Stimulated activated CD4-positive, alpha-beta T cell treated with anti-CD3 and anti-CD28 coated beads, Interleukin-12 subunit alpha, Interleukin-12 subunit beta, amount 100 ng/mL, for 4 hours (primary cell): ENCODE results near the gene TIMM10.
A peak's percentile ranks its signal among the peaks of the same experiment; 100 is the strongest.

ENCODE experiments used
- DNase-seq: peaks from one replicate; pipeline ENCODE4 v3.0.0-alpha.2; 2020

Gene TIMM10

GRCh38 chr11:57481915-57482781, 48.4 kb downstream of the TIMM10 start:
- DNase-seq, result no peak

- DNase-seq, result no peak
Observed at GRCh38 chr11:57481315-57481714, 49.2 kb downstream of the TIMM10 start.

- peak; percentile 71 for DNase-seq
Observed at GRCh38 chr11:57480409-57481137, 50.0 kb downstream of the TIMM10 start.

GRCh38 chr11:57479911-57480310, 50.6 kb downstream of the TIMM10 start:
- DNase-seq, result no peak

GRCh38 chr11:57479021-57479663, 51.4 kb downstream of the TIMM10 start:
- DNase-seq, result no peak
